Endodermal cell (in vitro differentiated cells): ENCODE results near the gene TEP1. TPM values are rescaled to one million over a fixed set of nuclear protein-coding genes. Genes with fewer than 3 reads are reported as not detected.

Experiments used
- DNase-seq: peaks from one replicate; pipeline ENCODE4 v3.0.0-alpha.2; 2017
- H3K27ac ChIP-seq: 2 replicates; pipeline ENCODE4 v1.5.1; 2013; ENCODE audit warnings: mild to moderate bottlenecking, low read depth, low read length, moderate library complexity
- H3K27me3 ChIP-seq: 2 replicates; pipeline ENCODE4 v1.6.1; 2013; ENCODE audit warnings: mild to moderate bottlenecking, low read length, moderate library complexity; ENCODE audit not compliant: insufficient read depth, control insufficient read depth, poor library complexity, severe bottlenecking
- H3K36me3 ChIP-seq: 2 replicates; pipeline ENCODE4 v1.7.0; 2013; ENCODE audit warnings: mild to moderate bottlenecking, low read length, moderate library complexity; ENCODE audit not compliant: control insufficient read depth, insufficient read depth
- H3K4me1 ChIP-seq: one replicate; pipeline ENCODE4 v1.7.0; 2013; ENCODE audit warnings: low read length; ENCODE audit not compliant: control insufficient read depth, insufficient read depth
- H3K4me3 ChIP-seq: 2 replicates; pipeline ENCODE4 v1.5.1; 2013; ENCODE audit warnings: mild to moderate bottlenecking, low read length, moderate library complexity
- H3K9ac ChIP-seq: 2 replicates; pipeline ENCODE4 v1.6.1; 2013; ENCODE audit warnings: mild to moderate bottlenecking, low read length, moderate library complexity; ENCODE audit not compliant: poor library complexity, severe bottlenecking; ENCODE audit errors: extremely low read depth
- H3K9me3 ChIP-seq: 2 replicates; pipeline ENCODE4 v1.6.1; 2013; ENCODE audit warnings: mild to moderate bottlenecking, low read length, moderate library complexity; ENCODE audit not compliant: control insufficient read depth
- H3K27ac Mint-ChIP-seq: 2 replicates; pipeline ENCODE4 v1.8.0; 2020; ENCODE audit warnings: mixed read lengths
- H3K27me3 Mint-ChIP-seq: 2 replicates; pipeline ENCODE4 v1.8.0; 2021; ENCODE audit warnings: mild to moderate bottlenecking, mixed read lengths; ENCODE audit not compliant: insufficient read depth
- H3K36me3 Mint-ChIP-seq: 2 replicates; pipeline ENCODE4 v1.8.0; 2020; ENCODE audit warnings: low read depth, mixed read lengths
- H3K4me1 Mint-ChIP-seq: 2 replicates; pipeline ENCODE4 v1.8.0; 2020; ENCODE audit warnings: mixed read lengths
- H3K4me3 Mint-ChIP-seq: 2 replicates; pipeline ENCODE4 v1.8.0; 2020; ENCODE audit warnings: mild to moderate bottlenecking, moderate library complexity, mixed read lengths
- H3K9me3 Mint-ChIP-seq: 2 replicates; pipeline ENCODE4 v1.8.0; 2020; ENCODE audit warnings: mild to moderate bottlenecking, mixed read lengths
- WGBS, 2 experiments: methylation state at CpG; one replicate each; pipeline versions ENCODE4 v1.1.5 to v1.1.7; 2013; ENCODE audit warnings: missing lambda C conversion rate in 2 of 2, mixed read lengths in 1 of 2; ENCODE audit not compliant: insufficient coverage in 1 of 2, insufficient read length in 1 of 2; 5-methylcytosine and 5-hydroxymethylcytosine counted together
- total RNA-seq, 2 donors: library from RNA; stranded (reverse); fragmentation: NEBNext Ultra II Directional in 1 of 2; extraction: Animal tissue kit (Norgen Biotek cat#: 25700) in 1 of 2; gene quantifications; 2 replicates in 1 of 2; 3 replicates in 1 of 2; pipeline ENCODE4 v1.2.1, GENCODE V29; 2021
- TF ChIP-seq, protein P1 (sequence below): fragments of 200-600 bp; sonication (generic); conservative IDR thresholded peaks from 2 replicates; pipeline ENCODE4 v1.5.0; 2021; ENCODE audit warnings: antibody characterized with exemption, mild to moderate bottlenecking

TEP1 gene
- total RNA-seq, 2 donors from 2014 or later, result 33.8 to 34.0 TPM

- Histone ChIP-seq H3K36me3 (peaks cover 77% of the 10 kb centered on the region), H3K27ac (no peak overlapping the region), H3K4me3 (no peak overlapping the region), H3K9me3 (no peaks in the 10 kb centered on the region), H3K9ac (no peak overlapping the region), H3K4me1 (no peaks in the 10 kb centered on the region), H3K27me3 (no peaks in the 10 kb centered on the region)
- Mint-ChIP-seq H3K4me1 (no peaks in the 10 kb centered on the region), H3K27ac (no peak overlapping the region), H3K9me3 (no peaks in the 10 kb centered on the region), H3K27me3 (no peaks in the 10 kb centered on the region), H3K4me3 (no peak overlapping the region), H3K36me3 (peaks cover 75% of the 10 kb centered on the region)
- DNase-seq, result no peak
- TF ChIP-seq, protein P1, sequence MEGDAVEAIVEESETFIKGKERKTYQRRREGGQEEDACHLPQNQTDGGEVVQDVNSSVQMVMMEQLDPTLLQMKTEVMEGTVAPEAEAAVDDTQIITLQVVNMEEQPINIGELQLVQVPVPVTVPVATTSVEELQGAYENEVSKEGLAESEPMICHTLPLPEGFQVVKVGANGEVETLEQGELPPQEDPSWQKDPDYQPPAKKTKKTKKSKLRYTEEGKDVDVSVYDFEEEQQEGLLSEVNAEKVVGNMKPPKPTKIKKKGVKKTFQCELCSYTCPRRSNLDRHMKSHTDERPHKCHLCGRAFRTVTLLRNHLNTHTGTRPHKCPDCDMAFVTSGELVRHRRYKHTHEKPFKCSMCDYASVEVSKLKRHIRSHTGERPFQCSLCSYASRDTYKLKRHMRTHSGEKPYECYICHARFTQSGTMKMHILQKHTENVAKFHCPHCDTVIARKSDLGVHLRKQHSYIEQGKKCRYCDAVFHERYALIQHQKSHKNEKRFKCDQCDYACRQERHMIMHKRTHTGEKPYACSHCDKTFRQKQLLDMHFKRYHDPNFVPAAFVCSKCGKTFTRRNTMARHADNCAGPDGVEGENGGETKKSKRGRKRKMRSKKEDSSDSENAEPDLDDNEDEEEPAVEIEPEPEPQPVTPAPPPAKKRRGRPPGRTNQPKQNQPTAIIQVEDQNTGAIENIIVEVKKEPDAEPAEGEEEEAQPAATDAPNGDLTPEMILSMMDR, result no peak
- 100% methylated on average over 1 of the region's 1 CpG for WGBS, 2 experiments
These were observed 33.6 kb downstream of the TEP1 start for GRCh38 chr14:20379743-20380142.

GRCh38 chr14:20377171-20377570 is 36.1 kb downstream of the TEP1 start:
- WGBS, 2 experiments, result 89% methylated on average over 2 of the region's 2 CpGs; no CpG with 5 or more reads in 1 of the 2 experiments
- H3K27ac ChIP-seq, result no peak overlapping the region
- TF ChIP-seq, protein P1, result no peak
- H3K4me3 Mint-ChIP-seq, result no peak overlapping the region
- H3K9ac ChIP-seq, result no peak overlapping the region
- no peaks in the 10 kb centered on the region for H3K9me3 Mint-ChIP-seq
- no peaks in the 10 kb centered on the region for H3K4me1 Mint-ChIP-seq
- no peak overlapping the region for H3K27ac Mint-ChIP-seq
- H3K27me3 ChIP-seq, result no peaks in the 10 kb centered on the region
- H3K4me1 ChIP-seq, result no peaks in the 10 kb centered on the region
- no peaks in the 10 kb centered on the region for H3K9me3 ChIP-seq
- H3K36me3 ChIP-seq, result peaks cover 73% of the 10 kb centered on the region
- DNase-seq, result no peak
- H3K4me3 ChIP-seq, result no peak overlapping the region
- H3K27me3 Mint-ChIP-seq, result no peaks in the 10 kb centered on the region
- peaks cover 71% of the 10 kb centered on the region for H3K36me3 Mint-ChIP-seq

DNA sequence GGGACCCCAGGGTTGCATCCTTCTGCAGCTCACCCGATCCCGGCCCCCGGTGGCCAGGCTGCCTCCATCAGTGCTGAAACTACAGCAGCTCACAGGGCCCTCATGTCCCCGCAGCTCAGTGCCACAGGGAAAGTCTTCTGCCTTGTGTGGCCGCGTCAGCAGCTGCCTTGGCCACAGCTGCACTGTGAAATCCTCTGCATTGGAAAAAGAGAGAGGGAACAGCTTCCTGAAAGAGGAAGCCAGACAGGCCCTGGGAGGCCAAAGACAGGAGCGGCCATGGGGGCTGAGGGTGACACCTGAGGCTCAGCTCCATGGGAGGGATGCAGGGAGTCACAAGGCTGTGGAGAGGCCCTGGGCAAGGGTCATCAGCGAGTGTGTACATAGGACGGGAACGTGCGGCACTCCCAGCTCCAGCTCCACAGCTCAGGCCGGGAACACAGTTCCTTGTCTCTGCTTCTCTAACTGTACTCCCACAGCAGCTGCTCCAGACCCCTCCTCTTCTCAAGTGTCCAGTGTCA is 37.2 kb downstream of the TEP1 start:
- Mint-ChIP-seq H3K9me3 (no peaks in the 10 kb centered on the region), H3K27ac (no peak overlapping the region), H3K4me3 (no peak overlapping the region), H3K27me3 (no peaks in the 10 kb centered on the region), H3K4me1 (no peaks in the 10 kb centered on the region), H3K36me3 (peaks cover 71% of the 10 kb centered on the region)
- TF ChIP-seq, protein P1, result no peak
- Histone ChIP-seq H3K27ac (no peak overlapping the region), H3K4me3 (no peak overlapping the region), H3K9ac (no peak overlapping the region), H3K9me3 (no peaks in the 10 kb centered on the region), H3K36me3 (peaks cover 74% of the 10 kb centered on the region), H3K27me3 (no peaks in the 10 kb centered on the region), H3K4me1 (no peaks in the 10 kb centered on the region)
- WGBS, 2 experiments, result 90 to 93% methylated on average over 9 to 12 of the region's 12 CpGs
- no peak for DNase-seq
